Esophagus mucosa (tissue), 1 donor: Measurements from ENCODE around the gene STIP1. TPM values are rescaled to one million over a fixed set of nuclear protein-coding genes. Genes with fewer than 3 reads are reported as not detected.
A peak's percentile ranks its signal among the peaks of the same experiment; 100 is the strongest.
"Not testable (repeated sequence)": the region's sequence is repeated elsewhere in the genome, so short reads cannot be mapped to it uniquely, and the experiment has no call there.

Source experiments
- ATAC-seq: fragments of 200-7000 bp; cut with Tn5 transposase; one replicate; pipeline ENCODE4 v1.9.1; 2020
- total RNA-seq: library from RNA; stranded (reverse); gene quantifications from one replicate; pipeline ENCODE4 v1.2.4, GENCODE V29; 2023
- donor health status: DM: yes; HTN: yes; CAD: no.

Gene STIP1
- total RNA-seq, 1 donor from 2014 or later, result 74.2 TPM

DNA sequence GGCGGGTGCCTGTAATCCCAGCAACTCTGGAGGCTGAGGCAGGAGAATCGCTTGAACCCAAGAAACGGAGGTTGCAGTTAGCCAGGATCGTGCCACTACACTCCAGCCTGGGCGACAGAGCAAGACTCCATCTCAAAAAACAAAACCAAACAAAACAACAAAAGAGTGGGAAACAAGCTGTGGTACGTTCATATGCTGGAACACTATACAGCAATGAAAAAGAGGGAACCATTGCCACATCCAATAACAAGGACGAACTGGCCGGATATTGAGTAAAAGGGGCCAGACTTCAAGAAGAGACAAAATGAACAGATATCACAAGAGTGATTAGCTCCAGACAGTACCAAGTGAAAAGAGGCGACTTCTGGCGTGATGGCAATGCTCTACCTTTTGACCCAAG, 24.9 kb upstream of the STIP1 start:
- no peak for ATAC-seq

DNA sequence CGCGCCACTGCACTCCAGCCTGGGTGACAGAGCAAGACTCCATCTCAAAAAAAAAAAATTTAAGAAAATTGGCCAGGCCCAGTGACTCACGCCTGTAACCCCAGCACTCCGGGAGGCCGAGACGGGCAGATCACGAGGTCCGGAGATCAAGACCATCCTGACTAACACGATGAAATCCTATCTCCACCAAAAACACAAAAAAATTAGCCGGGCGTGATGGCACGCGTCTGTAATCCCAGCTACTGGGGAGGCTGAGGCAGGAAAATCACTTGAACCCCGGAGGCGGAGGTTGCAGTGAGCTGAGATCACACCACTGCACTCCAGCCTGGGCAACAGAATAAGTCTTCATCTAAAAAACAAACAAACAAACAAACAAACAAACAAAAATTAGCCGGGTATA, 23.2 kb upstream of the STIP1 start:
- not testable (repeated sequence) for ATAC-seq

DNA sequence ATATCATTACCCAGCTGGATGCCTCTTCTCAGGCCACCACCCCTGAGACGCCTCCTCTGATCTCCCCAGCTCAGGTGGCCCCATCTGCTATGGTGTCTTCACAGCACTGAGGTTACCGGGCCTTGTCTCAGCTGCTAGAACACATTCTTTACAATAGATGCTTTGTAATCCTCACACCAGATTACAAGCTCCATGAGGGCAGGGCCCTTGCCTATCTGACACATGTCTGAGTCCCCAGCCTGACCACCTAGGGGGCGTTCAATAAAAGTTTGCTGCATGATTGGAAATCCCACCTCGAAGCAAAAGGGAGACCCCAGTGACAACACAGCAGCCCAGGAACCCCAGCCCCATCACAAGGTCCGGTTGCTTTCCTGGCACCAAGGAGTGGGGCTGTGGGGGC, 22.0 kb upstream of the STIP1 start:
- ATAC-seq, result no peak

DNA sequence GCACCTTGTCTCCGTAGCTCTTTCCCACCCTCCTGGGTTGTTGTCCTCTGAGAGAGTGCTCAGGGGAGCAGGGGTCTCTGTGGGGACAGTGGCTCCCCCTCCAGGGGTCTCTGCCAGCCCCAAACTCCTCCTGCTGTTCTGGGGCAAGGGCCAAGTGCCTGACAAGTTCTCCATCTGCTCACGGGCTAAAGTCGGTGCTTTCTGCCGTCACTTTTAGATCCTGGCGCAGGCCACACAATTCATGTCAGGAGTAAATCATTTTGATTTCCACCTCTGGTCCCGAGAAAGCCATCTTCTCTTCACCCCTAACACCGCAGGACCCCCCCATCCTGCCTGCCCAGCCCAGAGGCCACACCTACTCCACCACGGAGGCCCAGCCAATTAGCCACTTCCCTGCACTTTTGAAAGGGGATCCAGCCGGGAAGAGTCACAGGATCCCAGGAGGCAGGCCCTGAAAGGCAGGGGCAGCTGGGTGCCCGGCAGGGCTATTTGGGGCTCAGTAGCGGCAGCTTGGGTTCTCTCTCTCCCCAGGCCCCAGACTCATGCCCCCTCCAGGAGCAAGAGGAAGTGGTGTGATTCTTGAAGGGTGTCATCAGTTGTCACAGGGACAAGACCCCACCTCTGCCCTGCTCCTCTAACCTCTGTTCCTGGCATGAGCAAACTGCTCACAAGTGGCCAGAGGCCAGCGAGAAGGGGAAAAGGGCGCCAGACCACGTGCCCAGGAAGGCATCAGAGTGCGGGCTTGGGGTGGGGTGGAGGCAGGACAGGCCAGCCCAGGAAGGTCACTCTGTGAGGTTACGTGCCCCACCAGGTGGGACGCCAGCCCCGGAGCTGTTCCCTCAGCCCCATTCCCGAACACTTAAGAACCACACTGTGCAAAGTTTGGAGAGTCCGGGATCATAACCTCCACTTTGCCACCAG, 21.3 kb upstream of the STIP1 start:
- no peak for ATAC-seq

DNA sequence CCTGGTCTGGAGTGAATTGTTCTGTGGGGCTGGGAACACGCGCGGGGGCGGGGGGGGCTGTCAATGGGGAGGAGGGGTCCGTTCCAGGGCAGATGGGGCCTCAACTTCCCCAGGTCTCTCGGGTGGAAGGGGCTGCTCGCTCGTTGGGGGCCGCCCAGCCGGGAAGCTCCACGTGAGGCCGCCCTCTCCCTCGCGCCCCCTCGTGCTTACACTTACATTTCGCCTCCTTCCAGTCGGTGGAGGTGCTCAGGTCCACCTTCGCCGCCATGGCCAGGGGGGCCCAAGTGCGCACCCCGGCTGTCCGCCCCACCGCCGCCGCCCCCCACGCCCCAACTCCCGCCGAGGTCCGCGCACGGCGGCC, 20.5 kb upstream of the STIP1 start:
- peak; percentile 2 for ATAC-seq

DNA sequence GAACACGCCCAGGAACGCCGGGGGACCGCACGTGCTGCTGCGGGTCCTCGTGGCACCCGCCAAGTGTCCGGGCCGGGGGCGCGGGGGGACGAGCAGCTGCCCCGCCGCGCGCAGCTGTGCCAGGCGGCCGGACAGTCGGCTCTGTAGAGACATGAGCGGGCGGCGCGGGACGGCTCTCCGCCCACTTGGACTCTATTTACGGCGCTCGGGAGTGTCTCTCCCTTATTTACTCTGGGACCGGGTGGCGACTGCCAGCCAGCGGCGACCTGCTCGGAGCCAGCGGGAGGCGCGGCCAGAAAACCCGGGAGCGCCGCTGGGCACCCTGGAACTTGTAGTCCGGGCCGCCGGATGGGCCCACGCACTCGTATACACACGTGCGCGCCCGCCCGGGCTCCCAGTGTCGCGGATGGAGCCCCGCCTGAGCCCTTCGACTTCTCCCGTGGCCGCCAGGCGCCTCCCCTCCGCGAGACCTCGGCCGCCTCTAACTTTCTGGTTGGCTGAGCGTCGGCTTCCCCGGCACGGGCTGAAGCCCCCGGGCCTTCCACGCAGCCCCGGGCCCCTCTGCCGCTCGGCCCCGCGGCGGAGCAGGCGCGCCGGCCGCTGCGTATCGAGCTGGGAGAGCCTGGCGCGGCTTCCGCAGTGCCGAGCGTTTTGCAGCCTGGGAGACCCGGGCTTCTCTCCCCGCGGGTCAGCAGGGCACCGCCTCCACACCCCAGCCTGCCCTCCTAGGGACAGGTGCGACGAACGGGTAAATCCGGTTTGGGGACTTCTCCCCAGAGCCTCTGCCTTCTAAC, 19.9 kb upstream of the STIP1 start, which contains the start of gene MACROD1:
Gene MACROD1, minus strand, starts transcription at position 272 of the 794 bp plus-strand sequence. Its CDS starts 119 bp downstream, at position 153.
- ATAC-seq, result peak; percentile 93

DNA sequence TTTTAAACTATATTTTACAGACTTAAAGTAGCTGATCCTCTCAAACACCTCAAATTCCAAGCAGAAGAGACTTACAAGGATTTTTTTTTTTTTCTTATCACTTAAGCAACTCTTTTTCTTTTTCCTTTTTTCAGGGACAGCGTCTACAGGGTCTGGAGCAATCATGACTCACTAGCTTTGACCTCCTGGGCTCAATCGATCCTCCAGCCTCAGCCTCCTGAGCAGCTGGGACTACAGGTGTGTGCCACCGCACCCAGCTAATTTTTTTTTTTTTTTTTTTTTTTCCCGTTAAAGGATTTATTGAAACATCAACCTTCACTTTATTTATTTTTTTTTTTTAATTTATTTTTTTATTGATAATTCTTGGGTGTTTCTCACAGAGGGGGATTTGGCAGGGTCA, 15.6 kb upstream of the STIP1 start:
- no peak for ATAC-seq

DNA sequence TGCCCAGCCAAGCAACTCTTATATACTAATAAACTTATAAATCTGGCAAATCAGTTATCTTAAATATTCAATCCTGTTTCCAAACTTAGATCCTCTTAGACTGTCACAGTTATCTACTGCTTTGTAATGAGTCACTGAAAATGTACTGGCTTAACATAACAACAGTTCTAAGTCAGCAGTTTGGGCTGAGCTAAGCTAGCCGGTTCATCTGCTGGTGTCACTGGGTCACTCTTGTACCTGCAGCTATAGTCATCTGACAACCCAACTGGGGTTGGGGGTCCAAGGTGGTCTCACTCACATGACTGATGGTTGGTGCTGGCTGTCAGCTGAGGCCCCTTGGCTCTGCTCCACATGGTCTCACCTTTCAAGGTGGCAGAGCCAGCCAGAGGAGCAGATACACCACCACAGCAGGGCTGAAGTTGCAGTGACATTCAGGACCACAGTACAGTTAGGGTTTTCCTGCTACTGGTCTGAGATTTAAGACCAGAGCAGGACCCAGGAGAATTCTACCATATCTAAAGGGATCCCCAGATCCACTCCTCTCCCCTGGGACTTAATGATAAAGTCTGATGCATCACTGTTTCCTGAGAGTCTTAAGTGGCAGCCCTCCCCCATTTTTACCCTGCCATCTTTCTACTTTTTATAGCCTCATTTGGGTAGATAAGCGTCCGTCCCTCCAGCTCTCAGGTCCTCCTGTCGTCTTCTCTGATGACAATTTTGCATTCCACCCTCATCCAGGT, 12.2 kb upstream of the STIP1 start:
- peak; percentile 74 for ATAC-seq

DNA sequence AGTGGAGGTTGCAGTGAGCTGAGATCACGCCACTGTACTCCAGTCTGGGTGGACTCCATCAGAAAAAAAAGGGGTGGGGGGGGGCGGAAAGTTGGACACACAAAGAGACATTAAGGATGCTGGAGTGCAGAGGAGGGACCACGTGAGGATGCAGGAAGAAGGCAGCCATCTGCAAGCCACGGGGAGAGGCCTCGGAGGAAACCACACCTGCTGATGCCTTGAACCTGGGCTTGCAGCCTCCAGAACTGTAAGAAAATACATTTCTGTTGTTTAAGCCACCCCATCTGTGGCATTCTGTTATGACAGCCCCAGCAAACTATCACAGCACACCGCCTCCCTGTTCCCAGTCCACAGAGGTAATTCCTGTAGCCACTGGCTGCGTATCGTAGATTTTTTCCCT, 9.2 kb upstream of the STIP1 start:
- ATAC-seq, result no peak

DNA sequence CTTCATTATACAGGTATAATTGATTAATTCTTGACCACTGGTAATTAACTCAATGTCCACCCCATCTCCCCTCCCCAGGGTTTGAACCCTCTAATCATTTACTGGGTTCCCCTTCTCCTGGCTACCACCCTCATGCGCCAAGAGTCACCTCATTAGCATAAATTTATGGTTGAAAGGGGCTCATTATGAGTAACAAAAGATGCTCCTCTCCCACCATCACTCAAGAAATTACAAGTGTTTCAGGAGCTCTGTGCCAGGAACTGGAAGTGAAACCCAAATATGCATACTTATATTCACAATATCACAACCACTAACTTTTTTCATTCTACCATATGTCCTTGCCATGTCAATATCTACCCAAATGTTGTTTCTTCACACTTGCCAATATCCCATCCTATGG, 7.8 kb upstream of the STIP1 start:
- ATAC-seq, result no peak

DNA sequence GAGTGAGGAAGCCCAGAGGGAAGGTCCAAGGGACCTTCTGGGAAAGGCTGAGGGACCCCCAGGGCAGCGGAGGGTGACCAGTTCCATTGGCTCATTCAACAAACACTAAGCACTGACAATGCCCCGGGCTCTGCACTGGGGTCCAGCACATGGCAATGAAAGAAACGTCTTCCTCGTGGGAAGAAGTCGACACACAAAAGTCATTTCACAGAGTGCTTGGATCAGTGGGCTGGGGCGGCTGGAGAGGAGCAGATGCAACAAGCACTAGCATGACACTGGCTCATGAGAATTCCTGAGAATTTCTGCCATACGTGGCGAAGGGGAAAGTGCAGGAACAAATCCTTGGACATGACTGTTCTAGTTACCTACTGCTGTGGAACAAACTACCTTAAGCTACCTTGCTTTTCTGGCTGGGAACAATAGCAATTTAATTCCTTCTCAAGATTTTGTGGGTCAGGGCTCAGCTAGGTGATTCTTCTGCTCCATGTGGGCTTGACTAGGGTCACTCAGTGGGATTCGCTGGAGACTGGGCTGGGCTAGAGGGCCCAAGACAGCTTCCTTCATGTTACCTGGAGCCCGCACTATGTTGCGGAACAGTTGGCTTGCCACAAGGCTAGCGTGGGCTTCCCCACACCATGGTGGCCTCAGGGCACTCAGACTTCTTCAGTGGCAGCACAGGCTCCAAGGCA, 6.9 kb upstream of the STIP1 start:
- ATAC-seq, result no peak

DNA sequence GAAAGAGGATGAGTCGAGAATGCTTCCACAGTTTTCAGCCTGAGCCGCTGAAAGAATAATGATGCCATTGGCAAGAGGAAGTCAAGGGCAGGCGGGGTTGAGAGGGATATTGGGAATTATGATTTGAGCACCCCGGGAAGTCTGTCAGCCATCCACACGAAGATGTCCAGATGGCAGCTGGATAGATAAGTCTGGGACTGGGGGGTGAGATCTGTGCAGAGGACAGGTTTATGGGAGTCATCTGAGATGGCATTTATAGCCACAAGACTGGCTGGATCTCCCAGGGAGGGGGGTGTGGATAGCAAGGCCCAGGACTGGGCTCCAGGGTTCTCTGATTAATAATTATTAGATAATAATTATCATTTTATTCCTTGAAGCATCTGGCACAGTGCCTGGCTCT, 5.1 kb upstream of the STIP1 start:
- no peak for ATAC-seq

DNA sequence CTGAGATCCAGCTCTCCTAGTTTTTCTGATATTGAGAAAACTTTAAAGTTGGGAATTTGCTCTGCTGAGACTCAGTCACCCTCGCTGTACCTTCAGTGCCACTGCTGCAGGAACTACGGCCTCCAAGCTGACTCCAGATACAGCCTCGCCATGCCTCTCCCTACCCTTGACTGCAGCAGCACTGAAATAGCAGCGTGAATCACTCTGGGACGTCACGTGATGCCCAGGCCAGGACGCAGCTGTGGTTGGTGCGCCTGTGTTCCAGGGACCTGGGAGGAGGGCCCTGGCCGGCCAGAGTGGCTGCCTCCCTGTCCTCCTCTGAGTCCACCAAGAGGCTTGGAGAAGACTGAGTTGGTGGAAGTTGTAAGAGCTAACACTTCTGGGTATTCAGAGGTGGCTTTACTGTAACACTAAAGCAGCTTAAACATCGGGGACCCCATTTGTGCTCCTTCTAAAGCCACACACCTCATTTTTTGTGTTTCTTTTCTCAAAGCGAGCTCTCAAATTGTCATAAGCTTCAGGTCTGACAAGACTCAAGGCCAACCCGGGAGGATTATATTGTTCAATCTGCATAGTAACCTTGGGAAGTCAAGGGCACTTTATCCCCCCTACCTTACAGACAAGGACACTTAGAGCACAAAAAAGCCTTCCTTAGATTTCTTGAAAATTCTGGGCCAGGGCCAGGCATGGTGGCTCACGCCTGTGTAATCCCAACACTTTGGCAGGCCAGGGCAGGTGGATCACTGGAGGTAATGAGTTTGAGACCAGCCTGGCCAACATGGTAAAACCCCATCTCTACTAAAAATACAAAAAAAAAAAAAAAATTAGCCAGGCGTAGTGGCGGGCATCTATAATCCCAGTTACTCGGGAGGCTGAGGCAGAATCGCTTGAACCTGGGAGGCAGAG, 4.2 kb upstream of the STIP1 start:
- ATAC-seq, result peak; percentile 66

DNA sequence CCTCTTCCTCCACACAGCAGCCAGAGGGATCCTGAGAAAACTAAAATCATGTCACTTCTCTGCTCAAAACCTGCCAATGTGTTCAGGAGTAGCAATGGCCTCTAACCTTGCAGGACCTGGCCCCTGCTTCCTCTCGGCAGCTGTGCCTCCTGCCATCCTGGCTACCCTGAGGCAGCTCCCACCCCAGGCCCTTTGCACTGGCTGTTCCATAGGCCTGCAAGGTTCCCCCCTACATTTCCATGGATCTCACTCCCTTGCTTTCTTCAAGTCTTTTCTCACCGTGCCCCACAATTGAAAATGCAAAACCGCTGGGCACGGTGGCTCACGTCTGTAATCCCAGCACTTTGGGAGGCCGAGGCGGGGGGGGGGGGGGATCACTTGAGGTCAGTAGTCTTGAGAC, 2.1 kb upstream of the STIP1 start:
- ATAC-seq, result no peak

DNA sequence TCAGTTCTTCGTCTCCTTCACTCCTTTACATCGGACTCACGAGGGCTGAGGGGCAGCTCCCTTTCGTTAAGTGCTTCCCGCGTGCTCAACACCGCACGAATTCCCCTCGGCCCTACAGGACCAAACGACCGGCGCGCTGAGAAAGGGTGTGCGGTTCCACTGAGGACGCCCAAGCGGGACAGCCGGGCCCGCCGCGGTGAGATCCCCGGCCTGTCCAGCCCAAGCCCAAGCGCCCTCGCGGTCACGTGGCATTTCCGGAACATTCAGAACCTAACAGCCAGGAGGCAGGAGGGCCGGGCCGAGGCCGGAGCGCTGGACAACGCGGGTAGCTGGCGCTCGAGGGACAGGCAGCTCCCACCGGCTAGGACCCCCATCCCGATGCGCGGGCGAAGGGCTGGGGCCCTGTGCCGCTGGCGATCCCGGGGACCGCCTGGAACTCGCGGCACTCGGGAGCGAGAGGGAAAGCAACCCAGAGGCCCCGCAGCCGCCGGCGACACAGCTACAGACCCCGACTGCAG, 737 bp upstream of the STIP1 start:
- peak; percentile 28 for ATAC-seq

DNA sequence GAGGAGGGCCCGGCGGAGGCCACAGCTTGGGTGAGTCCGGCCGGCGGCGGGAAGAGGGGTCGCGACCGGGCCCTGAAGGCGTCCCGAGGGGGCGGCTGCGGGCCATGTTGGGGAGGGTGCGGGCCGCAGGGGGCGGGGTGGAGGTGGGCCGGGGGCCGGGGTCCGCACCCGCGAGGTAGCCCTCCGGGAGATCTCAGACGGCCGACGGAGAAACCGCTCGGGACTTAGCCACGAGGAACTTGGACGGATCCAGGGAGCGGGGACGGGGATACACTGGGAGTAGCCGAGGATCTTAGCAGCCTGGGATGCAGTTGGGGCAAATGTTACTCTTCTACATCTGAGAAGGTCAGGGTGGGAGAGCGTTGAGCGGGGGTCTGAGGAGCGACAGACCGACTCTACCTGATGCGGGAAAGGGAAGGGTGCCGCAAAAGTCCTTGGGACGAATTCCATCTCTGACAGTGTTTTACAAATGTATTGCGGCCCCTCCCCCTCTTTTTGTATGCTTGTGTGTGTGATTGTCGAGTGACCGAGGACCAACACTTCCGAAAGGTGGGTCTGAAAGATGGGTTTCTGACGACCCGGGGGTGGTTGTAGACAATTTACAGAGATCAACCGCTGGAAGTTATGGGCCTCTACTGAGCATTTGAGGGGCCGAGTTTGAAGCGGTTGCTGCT, 658 bp downstream of the STIP1 start:
- no peak for ATAC-seq

DNA sequence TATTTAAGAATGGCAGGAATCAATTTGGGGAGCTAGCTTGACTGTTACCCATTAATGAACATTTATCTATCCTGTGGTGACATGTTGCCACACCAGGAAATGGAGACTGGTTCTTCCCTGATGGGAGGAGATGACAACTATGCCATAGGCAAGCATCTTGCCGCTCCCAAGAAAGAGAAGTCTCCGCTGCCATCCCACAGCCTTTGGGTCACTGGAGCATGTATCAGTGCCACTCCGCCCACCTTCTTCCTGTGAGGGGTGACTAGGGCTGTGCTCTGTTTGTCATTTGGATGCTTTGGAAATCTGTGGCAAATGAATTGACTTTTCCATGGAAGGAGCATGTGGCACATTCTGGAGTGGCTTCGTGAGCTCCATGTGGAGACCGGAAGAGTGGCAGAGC, 6.5 kb downstream of the STIP1 start:
- no peak for ATAC-seq

DNA sequence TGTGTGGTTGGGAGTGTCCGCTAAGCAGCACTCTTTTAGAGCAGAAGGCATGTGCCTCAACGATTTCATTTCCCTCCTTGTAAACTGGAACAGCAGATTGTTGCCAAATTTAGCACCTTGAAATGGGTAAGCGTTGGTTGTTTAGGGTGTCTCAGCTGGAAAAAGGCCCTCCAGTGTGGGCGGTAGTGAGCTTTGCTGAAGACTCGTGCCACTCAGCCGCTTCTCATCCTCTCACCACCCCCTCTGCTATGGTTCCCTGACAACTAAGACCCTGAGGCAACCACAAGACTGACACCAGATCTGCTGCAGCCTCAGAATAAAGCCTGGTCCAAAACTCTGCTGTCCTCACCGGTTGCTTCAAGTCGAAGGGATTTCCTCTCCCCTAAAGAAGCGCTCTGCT, 10.7 kb downstream of the STIP1 start:
- ATAC-seq, result no peak

DNA sequence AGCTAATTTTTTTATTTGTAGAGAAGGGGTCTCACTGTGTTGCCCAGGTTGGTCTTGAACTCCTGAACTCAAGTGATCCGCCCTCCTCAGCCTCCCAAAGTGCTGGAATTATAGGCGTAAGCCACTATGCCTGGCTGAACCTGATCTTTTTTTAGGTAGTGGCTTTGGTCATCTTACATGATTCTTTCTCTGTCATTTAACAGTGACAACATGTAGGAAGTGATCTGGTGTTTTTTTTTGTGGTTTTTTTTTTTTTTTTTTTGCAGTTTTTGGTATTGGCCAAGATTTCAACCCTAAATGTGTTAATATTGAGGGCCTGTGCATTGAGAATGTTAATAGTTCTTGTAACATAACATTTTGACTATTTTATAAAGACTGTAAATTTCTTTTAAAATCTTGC, 12.5 kb downstream of the STIP1 start:
- no peak for ATAC-seq

DNA sequence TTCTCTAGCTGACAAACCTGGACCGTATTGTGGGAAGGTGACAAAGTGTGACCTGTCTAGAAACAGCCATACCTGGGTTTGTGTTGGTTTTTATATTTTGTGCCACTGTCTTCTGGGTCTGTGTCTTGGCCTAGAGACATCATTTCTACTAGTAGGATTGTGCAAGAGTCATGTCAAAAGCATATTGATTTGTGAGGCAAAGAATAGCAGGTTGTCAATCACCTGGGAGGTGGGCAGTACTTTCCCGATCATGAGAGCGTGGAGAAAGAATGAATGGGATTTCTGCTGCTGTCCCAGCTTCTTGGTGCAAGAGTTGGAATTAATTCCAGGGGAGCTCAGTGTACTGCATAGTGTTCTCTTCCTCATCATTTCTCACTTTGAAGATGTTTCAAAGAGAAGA, 15.6 kb downstream of the STIP1 start:
- ATAC-seq, result no peak

DNA sequence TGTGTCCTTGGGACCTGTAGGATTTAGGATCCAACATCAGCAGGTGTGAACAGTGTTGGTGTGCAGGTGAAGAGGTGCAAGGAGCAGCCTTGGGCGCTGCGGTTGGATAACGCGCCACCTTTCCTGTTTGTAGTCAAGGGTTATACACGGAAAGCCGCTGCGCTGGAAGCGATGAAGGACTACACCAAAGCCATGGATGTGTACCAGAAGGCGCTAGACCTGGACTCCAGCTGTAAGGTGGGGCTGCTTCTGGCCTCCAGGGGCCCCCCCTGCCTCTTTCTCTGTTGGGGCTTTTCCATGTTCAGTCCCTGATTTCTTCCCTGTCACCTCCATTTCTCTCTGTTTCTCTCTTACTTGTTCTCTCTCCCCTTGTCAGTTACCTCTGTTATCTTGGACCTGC, 17.0 kb downstream of the STIP1 start:
- no peak for ATAC-seq
